Measurements from ENCODE around the gene DCP1A.
A peak's percentile ranks its signal among the peaks of the same experiment; 100 is the strongest.
"Not testable (repeated sequence)": the region's sequence is repeated elsewhere in the genome, so short reads cannot be mapped to it uniquely, and the experiment has no call there.

Gene DCP1A

DNA sequence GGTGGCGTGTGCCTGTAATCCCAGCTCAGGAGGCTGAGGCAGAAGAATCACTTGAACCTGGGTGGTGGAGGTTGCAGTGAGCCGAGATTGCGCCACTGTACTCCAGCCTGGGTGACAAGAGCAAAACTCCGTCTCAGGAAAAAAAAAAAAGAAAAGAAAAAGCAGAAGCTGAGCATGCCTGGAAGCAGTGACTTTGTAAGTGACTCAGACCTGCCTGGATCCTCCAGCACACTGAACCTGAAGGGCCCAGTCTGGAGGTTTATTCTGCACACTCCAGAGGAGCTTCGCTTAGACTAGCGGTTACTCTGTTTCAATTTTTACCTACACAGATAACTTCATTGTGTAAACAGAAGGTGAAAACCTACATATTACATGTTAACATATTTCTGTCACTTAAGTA lies 19.4 kb downstream of the DCP1A start:
- not testable (repeated sequence) for DNase-seq

DNA sequence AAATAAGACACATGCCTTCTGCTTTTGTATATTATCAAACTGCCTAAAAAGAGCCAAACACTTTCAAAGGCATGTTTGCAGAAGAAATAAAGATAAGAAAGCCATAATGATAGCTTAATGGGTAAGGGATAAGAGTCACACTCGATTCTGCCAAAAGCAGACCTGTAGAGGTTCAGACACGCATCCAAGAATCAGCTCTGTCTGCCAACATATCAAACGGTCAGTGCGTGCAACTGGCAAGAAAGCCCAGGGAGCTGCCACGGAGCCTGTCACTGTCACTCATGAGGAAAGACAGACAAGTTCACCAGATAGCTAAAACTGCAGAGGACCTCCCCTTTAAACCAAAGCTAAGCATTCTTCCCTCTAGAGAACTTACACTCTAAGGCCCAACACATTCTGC lies 23.2 kb downstream of the DCP1A start:
- no peak for DNase-seq

DNA sequence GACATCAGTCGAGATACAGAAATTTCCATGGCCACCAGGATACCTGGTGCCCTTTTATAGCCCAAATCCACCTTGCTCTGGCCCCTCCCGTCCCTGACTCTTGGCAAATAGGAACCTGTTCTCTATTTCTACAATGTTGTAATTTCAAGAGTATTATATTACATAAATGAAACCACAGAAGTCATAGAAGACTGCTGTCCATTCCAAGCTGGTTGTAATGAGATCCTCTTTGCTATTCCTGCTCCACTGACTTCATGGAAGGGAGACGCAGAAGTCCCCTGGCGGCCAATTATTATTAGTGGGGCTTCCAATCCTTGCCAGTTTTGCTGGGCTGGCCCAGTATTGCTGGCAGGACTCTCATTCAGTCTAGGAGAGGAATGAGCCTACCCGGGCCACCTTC lies 26.6 kb downstream of the DCP1A start:
- no peak for DNase-seq

DNA sequence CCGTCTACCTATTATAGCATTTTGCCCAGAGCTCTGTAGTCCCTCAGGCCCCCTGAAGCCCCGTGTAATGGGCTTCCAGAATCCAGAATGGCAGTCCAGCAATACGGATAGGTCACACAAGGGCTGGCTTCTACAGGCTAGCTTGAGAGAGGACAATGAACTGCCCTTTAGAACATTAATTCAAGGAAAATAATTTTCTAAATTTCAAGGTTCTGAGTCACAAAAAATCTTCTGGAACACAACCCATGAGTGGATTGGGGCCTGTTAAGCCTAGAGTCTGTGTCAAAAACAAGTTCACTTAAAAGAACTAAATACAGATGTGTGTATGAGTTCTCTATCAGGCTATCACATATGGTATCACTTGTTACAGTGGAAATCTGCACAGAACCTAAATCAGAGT lies 28.8 kb downstream of the DCP1A start:
- DNase-seq: no peak

DNA sequence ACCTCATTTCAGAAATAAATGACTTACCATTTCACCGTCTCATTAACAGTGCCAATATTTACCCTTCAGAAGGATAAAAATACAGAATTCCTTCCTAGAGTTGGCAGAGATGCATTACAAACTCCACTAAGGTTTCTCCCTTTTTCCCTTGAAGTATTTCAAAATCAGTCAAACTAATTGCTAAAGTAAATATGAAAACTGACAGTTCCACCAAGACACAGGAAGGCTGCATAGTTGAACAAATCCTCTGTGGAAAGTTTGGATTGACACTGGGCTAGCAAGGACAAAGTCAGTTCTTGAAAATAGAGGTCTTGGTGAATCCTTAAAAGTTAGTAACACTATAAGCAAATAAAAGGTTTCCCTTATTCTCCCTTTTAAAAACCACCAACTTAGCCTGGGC lies 34.5 kb downstream of the DCP1A start:
- DNase-seq: no peak

DNA sequence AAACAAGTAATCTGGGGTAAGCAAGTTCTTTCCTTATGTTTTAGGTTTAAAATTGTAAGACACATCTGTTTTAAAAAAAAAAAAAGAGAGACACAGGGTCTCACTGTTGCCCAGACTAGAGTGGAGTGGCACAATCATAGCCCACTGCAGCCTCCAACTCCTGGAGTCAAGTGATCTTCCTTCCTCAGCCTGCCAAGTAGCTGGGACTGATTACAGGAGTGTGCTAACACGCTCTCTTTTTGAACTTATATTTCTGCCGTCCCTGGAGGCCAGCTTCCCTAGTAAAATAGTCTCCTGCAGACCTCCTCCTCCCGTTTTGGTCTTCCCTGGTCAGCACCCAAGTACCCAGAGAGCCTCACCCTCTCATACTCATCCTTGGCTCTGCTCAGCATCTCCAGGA lies 35.5 kb downstream of the DCP1A start:
- no peak for DNase-seq

DNA sequence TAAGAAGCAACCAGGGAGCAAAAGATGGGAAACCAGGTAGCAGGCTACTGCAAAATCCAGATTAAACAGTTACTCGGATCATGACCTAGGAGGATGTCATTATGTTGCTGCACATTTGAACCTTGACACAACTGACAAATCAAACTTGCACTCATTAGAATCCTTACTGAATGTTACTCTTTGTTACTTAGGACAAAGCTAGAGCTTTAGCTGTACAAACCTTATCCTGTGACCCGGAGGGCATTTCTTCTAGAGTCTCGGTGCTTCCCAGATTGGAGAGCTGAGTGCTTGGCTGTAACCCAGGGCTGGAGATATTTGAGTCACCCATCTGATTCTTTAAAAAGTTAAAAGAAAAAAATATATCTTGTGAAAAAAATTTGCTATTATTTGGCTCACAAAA lies 43.4 kb downstream of the DCP1A start:
- DNase-seq: no peak

DNA sequence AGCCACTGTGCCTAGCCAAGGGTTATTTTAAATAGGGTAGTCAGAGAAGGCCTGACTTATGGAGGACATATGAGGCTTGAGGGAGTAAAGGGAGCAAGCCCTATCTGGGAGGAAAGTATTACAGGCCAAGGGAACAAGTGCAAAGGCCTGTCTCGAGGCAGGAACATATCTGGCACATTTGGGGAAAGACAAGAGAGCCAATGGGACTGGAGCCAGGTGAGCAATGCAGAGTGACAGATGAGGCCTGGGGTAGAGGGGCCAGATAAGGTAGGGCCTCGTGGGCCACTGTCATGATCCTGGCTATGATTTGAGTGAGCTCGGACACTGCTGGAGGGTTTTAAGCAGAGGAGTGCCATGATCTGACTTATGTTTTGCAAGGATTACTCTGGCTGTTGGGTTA lies 43.8 kb downstream of the DCP1A start:
- DNase-seq: no peak

DNA sequence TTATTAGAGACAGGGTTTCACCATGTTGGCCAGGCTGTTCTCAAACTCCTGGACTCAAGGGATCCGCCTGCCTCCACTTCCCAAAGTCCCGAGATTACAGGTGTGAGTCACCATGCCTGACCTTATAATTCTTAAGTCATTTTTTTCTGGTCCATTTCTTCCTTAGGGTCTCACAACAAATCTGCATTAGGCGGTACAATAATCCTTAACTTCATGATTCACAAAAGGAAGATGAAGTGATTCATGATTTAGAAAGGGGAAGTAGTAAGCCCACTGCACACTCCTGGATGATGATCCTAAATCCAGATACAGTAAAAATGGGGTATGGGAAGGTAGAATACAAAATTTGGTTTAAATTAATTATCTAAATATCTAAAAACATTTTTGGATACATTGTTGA lies 46.5 kb downstream of the DCP1A start:
- DNase-seq: no peak

DNA sequence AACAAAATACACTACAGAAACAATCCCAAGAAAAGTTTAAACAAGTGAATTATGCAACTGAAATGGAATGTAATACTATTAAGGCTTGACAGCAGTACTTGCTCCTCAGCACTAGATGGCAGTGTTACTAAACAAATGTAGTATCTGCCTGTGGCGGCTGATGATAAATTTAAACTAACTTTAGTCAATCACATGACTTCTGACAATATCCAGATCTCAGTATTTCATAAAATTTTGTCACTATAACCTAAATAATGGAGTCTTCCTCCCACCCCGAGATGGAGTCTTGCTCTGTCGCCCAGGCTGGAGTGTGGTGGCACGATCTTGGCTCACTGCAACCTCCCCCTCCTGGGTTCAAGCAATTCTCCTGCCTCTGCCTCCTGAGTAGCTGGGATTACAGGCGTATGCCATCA lies 47.7 kb downstream of the DCP1A start:
- DNase-seq: not testable (repeated sequence)

DNA sequence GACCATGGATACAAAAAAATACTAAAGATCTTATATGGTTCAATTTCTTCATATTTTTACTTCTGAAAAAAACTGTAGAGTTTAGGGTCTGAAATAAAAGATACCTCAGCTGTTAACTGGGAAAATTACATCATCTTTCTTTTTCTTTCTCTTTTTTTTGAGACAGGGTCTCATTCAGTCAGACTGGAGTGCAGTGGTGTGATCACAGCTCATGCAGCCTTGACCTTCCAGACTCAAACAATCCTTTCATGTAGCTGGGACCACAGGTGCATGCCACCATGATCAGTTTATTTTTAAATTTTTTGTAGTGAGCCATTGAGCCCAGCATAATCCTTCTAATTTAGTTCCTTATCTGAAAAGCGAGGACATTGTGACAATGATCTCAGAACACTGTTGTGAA lies 51.9 kb downstream of the DCP1A start:
- no peak for DNase-seq

DNA sequence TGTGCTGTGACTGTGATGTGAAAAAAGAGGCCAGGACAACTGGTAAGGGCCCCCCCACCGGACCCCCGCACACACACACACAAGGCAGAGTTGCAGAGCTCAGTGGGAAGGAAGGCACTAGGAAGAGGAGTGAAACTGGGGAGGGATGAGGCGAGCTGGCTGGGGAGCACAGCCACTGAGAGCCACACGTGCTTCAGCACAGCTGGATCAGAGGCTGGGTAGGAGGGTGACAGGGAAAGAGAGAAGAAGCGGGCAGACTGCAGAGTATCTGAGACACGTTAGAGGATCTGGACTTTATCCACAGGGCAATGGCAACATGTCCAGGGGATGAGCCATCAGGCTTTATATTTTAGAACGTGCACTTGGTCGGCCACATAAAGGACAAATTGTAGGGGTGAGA lies 53.5 kb downstream of the DCP1A start:
- no peak for DNase-seq

DNA sequence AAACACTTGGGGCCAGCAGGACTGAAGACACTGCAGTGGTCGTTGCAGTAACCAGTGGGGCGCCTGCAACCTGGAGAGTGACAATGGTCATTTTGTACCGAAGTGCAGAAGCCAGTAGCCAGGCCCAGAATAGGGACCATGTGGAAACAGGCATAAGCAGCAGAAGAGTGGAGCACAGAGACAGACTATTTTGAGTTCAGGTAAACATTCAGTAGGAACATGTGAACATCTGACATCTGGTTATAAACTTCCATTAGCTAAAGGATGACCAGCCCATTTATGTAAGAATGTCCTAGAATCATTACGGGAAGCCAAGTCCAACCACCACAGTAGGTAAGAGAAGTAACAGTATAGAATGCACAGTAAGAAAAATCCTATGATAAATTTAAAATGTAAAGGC lies 59.1 kb downstream of the DCP1A start:
- no peak for DNase-seq

DNA sequence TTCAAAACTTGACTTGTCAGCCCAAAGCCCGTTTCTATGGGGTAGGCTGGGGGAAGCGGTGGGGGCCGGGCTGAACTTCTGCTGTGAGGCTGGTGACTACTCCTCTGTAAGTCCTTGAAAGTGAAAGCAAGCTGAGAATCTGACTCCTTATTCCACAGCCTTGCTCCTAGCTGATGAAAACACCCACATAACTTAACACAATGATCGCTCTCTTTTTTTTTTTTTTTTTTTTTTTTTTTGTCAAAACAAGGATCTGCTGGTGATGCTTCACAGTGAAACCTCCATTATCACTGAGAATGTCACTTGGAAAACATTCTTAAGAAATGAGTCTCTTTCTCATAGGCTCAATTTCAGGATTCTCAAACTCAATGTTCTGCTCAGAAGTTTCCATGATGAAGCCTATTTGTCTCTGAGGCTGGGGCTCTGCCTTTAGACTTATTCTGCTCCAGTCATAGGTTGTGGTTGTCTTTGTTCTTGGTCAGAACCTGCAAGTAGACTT lies 60.2 kb downstream of the DCP1A start:
- peak in 1 of 2 experiments; percentile 37 for DNase-seq

DNA sequence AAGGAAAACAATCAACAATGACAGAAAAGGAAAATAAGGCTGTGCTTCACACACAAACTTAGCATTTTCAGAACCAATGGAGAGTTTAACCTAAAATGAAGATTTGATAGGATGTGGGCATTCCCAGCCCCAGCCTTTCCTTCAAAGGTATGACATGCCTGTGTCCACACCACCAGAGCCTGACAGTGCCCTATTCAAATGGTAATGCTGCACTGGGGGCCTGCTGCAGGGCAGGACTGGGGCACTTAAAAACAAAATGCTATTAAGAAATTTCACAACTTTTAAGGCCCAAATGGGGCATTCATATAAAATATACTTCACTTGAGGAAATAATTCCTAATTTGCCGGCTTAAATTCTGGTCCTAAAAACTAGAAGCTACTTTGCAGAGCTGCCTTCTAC lies 60.6 kb downstream of the DCP1A start:
- DNase-seq: no peak

DNA sequence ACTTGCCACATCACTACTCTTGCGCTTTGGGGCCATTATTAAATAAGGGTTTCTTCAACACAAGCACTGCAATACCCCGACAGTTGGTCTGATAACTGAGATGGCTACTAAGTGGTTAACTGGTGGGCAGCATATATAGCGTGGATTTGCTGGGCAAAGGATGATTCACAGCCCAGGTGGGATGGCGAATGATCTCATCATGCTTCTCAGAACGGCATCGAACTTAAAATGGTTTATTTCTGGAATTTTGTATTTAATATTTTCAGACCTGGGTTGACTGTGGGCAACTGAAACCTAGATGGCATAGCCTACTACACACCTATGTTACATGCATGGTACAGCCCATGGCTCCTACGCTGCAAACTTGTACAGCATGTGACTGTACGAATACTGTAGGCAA lies 64.8 kb downstream of the DCP1A start:
- DNase-seq: no peak

DNA sequence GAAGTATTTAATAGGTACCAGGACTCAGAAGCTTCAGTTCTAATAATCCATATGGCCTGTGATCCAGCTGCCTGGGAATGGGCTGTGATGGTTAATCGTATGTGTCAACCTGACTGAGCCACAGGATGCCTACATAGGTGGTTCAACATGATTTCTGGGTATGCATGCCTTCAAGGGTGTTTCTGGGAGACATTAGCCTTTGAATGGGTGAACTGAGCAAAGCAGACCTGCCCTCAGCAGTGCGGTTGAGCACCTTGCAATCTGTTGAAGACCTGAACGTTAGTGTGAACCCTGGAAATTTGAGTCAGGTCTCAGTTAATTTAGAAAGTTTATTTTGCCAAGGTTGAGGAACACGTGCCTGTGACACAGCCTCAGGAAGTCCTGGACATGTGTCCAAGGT lies 68.7 kb downstream of the DCP1A start:
- no peak for DNase-seq

DNA sequence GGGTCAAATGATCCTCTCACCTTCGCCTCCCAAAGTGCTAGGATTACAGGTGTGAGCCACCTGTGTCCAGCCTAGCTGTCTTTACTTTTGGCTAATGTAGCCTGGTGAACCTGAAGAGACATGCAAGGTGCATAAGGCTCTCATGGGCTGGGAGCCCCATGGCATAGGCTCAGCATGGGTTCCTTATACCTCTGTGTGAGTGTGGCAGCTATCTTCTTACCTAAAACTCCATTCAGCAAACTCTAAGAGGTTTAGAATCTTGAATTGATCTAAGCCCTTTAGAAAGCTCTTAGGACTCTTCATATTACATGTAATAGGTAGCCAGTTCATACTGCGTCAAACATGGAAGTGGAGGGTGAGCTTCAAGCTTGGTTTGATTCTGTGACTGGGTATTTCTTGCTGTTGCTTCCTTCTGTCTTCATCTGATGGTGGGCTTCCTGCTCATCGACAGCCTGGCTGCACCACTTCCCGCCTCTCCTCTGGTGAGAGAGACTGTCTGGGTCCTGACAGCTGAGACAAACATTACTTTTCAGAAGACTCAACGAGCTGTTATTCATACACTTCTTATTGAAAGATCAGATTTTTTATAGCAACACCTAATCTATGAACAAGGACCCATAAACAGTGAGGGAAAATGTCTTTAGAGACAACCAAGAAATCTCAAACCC lies 72.3 kb downstream of the DCP1A start:
- DNase-seq: no peak

DNA sequence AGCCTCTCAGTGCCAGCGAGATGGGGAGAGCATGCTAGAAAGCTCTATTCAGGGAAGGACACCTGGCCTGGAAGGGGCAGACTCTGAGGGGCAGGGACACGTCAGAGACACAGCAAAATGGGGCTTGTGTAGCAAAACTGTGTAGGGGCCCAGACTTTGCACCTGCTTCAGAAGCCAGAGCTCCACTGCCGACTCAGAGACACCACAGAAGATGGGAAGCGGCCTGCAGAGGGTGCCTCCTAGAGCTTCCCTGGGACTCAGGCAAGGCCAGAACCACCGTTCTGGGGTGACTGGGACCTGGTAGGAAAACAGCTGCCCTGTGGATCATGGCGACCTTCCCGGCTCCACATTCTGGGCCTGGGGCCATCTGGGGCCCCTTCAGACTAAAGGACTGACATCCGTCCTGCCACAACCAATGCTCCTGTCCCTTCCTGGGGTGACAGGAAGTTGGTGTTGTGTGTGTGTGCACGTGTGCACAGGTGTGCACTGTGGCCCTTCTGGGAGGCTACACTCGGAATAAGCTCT lies 74.1 kb downstream of the DCP1A start:
- no peak for DNase-seq

DNA sequence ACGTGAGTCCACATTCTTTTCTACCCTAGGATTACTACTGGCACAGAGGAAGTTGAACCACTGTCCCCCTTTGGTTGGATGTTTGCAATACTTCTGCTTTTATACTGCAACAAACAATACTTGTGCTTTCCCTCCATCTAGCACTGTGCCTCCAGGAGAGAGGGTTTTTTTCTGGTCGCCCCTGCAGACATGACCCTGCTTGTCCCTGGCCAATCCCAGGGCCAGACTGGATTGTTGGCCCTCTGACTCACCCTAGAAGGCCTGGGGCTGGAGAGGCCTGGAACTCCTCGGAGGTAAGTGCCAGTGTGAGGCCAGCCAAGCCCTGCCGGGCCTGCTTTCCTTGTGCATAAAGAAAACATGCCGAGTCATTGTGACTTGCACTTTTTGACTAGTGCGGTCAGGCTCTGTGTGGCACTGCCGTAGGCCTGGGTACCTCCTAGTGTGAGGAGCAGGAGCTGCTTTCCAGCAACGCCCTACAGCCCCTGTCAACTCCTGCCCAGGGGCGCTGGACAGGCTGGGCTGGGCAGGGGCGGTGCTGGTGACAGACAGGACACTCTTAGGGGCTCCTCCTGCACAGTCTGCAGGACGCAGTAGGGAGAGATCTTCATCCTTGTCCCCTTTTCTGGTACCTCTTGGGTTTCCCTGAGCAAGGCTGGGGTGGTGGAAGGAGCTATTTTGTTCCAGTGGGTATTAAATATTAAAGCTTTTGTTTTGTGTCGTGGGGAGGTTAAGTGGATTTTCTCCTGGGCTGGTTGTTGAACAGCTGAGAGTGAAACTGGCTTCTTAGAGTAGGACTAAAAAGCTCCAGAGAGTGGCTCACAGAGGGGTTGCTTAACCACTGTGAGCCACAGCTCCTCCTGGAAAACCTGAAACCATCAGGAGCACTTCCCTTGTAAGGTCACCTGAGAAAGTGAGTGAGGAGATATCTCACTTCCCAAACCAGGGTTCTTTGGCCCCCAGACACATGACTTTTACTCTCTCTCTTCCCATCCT lies 77.2 kb downstream of the DCP1A start:
- DNase-seq: peak in 1 of 2 experiments; percentile 26

DNA sequence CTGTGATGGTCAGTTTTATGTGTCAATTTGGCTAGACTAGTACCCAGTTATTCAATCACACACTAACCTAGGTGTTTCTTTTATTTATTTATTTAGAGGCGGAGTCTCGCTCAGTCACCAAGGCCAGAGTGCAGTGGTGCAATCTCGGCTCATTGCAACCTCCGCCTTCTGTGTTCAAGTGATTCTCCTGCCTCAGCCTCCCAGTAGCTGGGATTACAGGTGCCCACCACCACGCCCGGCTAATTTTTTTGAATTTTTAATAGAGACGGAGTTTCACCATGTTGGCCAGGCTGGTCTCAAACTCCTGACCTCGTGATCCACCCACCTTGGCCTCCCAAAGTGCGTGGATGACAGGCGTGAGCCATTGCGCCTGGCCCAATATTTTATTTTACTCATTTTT lies 78.2 kb downstream of the DCP1A start:
- DNase-seq: not testable (repeated sequence)

DNA sequence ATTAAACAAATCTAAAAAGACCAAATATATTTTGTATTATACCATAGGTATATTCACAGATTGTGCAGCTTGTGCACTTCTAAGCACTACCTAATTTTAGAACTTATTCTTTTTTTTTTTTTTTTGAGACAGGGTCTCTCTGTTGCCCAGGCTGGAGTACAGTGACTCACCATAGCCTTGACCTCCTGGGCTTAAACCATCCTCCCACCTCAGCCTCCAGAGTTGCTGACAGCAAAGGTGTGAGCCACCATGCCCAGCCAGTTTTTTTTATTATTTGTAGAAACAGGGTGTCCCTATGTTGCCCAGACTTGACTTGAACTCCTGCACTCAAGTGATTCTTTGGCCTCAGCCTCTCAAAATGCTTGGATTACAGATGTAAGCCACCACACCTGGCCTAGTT lies 79.6 kb downstream of the DCP1A start:
- DNase-seq: no peak

DNA sequence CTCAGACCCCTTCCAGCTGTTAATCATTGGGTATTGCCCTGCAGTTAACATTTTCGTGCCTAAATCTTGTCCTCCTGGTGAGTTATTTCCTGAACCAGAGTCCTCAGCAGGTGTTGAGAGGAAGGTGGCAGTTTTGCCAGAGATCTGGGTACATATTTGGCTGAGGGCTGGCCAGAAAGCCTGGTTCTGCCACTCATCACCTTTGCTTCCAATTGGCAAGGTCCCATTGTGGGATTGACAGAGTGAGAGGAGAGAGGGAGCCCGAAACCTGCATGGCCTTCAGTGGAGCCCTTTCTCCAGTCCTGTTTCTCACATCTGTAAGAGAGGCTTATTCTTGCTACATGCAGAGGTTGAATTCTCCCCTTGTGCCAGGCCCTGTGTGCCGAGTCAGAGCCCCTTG lies 82.6 kb downstream of the DCP1A start:
- no peak for DNase-seq

DNA sequence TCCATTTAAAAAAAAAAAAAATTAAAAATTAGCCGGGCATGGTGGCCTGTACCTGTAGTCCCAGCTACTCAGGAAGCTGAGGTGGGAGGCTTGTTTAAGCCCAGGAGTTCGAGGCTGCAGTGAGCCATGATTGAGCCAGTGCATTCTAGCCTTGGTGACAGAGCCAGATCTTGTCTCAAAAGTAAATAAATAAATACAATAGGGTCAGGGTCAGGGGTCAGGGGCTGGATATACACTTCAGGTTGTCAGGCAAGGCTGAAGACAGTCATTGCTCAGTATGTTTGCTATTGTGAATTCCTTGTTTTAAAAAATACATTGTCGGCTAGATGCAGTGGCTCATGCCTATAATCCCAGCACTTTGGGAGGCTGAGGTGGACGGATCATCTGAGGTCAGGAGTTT lies 83.4 kb downstream of the DCP1A start:
- DNase-seq: no peak
